ENCODE results near the gene SLC2A11.
A peak's percentile ranks its signal among the peaks of the same experiment; 100 is the strongest.

Gene SLC2A11, protein sequence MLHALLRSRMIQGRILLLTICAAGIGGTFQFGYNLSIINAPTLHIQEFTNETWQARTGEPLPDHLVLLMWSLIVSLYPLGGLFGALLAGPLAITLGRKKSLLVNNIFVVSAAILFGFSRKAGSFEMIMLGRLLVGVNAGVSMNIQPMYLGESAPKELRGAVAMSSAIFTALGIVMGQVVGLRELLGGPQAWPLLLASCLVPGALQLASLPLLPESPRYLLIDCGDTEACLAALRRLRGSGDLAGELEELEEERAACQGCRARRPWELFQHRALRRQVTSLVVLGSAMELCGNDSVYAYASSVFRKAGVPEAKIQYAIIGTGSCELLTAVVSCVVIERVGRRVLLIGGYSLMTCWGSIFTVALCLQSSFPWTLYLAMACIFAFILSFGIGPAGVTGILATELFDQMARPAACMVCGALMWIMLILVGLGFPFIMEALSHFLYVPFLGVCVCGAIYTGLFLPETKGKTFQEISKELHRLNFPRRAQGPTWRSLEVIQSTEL

DNA sequence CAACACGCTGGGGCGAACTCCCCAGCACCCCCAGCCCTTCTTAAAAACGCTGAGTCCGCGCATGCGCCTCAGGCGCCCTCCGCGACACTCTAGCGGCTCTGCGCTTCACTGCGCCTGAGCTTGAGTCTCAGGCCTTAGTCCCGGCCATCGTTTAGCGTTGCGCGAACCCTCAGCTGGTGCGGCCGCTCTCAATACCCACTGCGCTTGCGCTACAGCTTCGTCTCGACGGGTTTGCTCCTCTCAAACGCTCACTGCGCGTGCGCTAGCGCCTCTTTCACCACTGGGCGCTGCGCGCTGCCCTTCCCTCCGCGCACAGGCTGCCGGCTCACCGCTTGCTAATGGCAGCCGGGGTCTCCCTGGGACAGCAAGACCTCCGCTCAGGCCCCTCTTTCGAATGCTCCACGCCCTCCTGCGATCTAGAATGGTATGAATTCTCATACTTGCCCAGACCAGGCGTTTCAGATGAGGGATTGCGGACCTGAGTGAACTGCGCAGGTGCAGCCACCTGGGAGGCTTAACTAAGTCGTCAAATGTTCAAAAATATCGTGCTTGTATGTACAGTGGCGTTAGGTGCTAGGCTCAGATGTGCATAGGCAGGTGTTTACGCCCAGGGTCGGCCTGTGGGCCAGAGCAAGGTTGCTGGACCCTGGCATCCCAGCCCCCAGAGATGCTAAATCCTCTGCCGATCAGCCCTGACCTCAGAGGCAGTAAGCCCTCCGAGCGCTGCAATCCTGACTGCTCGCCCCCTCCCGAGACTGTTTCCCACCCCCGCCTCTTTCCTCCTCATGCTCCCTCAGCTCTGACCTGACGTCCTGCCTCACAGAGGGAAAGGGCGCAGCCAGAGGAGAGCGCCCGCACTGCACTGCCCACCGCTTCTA, at the start of gene SLC2A11:
Gene SLC2A11, plus strand, starts transcription at position 270 of the 878 bp plus-strand sequence. Its CDS starts 125 bp downstream, at position 395.
- FAIRE-seq, result peak; percentile 99

DNA sequence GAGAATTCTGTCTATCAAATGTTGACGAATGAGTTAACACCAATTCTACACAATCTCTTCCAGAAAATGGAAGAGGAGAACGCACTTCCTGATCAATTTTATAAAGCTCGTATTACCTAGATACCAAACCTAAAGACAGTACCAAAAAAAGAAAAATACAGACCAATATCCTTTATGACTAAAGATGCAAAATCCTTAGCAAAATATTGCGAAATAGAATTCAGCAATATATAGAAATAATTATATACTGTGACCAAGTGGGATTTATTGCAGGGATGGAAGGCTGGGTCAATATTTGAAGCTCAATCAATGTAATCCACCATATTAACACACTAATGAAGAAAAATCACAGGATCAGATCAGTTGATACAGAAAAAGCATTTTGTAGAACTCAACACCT, 45.3 kb upstream of the SLC2A11 start:
- no peak for DNase-seq (ENCODE audit: insufficient read length, low spot score)
- no peak for FAIRE-seq

More for the DNA sequence above, at the start of gene SLC2A11:
- DNase-seq (ENCODE audit: insufficient read length, low spot score), result peak; percentile 96

DNA sequence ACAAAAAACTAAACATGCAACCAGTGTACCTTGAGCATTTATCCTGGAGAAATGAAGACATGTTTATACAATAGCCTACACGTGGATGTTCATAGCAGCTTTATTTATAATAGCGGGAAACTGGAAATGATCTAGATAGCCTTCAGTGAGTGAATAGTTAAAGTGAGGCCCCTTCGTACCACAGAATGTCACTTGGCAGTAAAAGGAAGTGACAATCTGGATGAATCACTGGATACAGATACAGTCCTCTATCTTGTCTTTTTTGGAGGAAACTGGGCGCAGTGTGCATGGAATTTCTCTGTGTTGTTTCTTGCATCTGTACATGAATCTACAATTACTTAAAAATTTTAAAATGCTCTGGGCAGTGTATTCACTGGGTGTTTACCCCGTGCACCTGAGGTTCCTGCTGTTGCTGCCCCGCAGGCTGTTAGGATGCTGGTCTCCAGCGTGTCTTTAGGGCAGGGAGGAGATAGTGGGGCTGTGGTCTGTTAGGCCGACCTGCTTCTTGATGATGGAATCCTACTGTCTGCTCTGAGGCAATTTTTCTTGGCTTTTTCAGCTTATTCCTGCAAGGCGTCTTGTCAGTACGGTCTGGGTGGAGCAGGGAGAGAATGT, 42.0 kb upstream of the SLC2A11 start:
- FAIRE-seq (no peak), DNase-seq (ENCODE audit: insufficient read length, low spot score) (no peak)

DNA sequence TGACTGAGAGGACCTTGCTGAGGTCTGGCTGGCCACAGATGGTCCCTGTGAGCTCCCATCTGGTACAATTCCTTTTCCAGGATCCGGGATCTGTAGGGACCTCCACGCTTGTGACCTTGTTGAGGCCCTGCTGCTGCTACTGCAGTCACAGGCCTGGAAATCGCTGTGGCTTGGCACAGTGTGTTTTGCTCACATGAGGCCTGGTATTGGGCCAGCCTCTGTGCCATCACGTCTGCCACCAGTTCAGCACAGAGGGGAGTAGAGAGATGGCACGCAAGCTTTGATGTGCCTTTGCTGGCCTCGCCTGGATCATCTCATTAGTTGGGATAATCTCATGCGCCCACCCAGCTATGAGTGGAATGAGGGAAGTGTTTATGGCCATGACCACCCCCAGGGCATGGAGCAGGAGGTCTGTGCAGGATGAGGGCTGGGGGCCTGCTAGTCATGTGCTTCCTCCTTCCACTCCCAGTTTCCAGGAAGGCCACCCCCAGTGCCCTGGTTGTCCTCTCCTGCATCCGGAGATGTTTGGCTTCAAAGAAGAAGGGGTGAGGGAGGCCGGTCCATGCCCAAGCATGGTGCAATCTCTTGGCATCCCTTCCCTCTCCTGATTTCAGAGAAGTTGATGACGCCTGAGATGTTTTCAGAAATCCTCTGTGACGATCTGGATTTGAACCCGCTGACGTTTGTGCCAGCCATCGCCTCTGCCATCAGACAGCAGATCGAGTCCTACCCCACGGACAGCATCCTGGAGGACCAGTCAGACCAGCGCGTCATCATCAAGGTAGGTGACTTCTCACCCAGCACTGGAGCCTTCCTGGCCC, 41.3 kb upstream of the SLC2A11 start:
- DNase-seq (ENCODE audit: insufficient read length, low spot score), result no peak
- FAIRE-seq, result no peak

DNA sequence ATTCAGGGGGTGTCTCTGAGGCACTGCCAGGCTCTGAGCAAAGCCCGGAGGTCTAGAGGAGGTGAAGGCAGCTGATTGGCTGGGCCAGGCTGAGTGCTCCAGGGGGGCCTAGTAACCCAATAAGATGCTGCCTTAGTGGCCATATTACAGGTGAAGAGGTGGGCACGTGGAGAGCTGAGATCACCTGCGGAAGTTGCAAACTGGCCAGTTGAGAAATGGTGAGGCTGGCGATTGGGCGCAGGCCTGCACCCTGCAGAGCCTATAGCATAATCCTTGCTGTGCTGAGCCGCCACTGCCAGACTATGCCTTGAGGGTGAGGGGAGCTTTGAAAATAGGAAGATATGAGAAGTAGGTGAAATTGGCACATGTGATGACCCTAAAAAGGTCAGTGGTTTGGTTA, 40.5 kb upstream of the SLC2A11 start:
- DNase-seq (ENCODE audit: insufficient read length, low spot score) (no peak), FAIRE-seq (no peak)

DNA sequence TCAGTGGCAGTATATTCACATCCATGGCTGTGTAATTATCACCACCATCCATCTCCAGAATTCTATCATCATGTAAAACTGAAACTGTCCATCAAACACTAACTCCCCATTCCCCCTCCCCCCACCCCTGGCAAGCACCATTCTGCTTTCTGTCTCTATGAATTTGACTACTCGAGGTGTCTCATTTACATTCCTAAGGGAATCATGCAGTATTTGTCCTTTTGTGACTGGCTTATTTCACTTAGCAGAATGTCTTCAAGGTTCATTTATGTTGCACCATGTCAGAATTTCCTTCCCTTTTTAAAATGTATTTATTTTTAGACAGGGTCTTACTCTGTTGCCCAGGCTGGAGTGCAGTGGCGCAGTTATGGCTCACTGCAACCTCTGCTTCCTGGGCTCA, 39.1 kb upstream of the SLC2A11 start:
- DNase-seq (ENCODE audit: insufficient read length, low spot score), result no peak
- no peak for FAIRE-seq

DNA sequence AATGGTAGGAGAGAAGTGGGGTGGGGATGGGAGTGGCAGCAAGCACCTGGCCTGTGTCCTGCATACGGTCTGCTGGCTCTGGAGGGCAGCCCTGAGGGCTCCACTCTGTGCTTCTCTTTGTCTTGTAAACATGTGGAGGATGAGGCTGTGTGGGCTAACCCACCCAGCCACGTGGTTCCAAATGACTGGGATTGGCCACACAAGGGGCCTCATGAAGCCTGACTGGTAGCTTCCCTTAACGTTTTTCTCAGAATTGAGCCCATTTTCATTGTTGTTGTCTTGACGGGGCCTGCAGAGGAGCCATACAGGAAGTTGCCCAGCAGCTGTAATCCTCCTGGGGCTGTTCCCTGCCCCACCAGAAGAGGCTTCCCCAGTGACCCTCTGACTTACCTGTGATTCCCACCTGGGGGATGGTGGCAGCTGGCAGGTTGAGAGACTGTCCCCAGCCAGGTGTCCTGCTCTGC, 36.9 kb upstream of the SLC2A11 start:
- no peak for DNase-seq (ENCODE audit: insufficient read length, low spot score)
- FAIRE-seq, result no peak

DNA sequence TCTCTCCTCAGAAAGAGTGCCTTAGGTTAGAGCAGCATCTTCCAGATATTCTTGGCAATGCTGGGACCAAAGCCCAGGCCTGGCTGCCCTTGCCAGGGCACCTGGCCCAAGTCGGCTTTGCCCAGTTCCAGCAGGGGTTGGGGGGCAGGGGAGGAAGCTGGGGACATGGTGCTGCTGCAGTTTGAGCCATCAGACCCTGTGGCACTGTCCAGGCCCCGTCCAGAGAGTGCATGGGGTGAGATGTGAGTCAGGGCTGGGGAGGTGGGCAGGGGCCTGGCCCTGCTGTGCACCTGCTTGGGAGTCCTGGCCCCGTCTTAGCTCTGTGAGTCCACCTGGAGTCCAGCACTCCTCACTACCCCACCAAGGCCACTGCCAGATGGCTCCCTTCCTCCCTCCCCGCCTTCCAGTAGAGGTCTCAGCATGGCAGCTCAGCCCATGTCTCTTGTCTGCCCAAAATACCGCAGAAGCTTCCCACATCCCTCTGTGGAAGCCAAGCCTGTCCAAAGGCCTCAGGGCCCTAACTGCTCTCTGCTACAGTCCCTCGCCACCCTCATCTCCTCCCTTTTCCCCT, 35.5 kb upstream of the SLC2A11 start:
- no peak for DNase-seq (ENCODE audit: insufficient read length, low spot score)
- FAIRE-seq, result no peak

DNA sequence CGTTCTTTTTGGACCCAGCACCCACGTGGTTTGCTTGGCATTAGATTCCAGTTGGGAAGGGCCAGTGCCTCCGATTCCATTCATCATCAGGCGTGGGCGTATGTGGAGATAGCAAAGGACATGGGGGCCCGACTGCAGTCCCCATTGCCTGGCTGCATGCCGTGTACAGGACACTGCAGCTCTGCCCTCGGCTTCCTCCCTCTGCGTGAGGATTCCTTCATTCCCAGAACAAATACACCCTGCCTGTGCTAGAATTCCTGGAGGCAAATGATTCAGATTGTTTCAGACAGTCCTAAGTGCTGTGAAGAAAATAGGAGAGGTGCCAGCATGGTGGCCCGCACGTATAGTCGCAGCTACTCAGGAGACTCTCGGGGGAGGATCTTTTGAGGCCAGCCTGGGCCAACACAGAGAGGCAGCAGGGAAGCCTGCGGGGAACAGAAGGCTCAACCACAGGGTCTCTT, 34.3 kb upstream of the SLC2A11 start:
- FAIRE-seq (no peak), DNase-seq (ENCODE audit: insufficient read length, low spot score) (no peak)

DNA sequence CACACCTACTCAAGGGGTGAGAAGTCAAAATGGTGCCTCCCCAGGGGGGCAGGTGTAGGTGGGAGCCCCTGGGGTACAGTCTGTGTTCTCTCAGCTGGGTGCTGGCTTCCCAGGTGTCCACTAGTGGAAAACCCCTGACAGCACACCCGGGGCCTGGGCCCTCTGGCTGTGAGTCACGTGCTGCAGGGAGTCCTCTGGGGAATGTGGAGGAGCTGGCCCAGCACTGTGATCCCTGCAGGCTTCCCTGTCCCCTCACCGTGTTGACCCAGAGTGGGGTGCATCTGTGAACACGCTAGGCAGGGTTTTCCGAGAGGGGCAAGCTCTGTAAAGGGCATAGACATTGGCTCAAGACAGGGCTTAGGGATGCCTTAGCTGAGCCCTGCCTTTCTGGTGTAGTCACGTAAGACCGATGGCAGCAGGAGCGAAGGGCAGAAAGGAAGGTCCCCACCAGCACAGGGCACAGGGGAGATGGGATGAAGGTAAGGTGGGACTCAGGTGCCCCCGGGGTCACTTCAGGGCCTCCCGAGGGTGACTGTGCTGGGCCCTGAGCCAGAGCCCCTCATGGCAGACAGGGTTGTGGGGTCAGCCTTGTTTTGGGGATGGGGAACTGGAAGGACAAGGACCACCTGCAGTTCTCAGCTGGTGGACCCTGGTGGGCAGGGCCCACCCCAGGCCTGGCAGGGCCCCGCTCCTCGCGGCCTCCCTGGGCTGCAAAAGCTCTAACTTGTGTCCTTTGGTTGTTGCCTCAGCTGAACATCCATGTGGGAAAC, 33.0 kb upstream of the SLC2A11 start:
- no peak for FAIRE-seq
- no peak for DNase-seq (ENCODE audit: insufficient read length, low spot score)

DNA sequence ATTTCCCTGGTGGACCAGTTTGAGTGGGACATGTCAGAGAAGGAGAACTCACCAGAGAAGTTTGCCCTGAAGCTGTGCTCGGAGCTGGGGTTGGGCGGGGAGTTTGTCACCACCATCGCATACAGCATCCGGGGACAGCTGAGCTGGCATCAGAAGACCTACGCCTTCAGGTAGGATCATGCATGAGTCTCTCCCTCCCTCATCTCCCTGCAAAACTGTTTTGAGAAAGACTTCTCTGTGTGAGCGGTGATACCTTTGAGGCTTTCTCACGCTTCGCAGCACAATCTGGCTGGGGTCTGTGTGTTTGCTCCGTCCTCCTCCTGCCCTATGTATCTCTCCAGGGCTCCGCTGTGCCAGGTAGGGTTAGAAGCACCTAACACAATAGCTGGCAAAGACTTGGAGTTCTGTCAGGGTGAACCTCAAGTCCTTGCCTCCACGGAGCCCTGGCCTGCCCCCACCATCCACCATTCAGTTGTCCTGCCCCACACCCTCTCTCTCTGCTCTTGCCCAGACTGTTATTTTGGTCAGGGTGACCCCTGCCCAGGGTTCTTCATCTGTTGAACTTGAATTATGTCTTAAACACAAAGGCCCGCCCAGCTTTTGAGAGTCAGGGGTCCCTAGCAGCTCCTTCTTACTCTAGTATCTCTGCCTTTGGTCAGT, 32.3 kb upstream of the SLC2A11 start:
- FAIRE-seq (no peak), DNase-seq (ENCODE audit: insufficient read length, low spot score) (no peak)

DNA sequence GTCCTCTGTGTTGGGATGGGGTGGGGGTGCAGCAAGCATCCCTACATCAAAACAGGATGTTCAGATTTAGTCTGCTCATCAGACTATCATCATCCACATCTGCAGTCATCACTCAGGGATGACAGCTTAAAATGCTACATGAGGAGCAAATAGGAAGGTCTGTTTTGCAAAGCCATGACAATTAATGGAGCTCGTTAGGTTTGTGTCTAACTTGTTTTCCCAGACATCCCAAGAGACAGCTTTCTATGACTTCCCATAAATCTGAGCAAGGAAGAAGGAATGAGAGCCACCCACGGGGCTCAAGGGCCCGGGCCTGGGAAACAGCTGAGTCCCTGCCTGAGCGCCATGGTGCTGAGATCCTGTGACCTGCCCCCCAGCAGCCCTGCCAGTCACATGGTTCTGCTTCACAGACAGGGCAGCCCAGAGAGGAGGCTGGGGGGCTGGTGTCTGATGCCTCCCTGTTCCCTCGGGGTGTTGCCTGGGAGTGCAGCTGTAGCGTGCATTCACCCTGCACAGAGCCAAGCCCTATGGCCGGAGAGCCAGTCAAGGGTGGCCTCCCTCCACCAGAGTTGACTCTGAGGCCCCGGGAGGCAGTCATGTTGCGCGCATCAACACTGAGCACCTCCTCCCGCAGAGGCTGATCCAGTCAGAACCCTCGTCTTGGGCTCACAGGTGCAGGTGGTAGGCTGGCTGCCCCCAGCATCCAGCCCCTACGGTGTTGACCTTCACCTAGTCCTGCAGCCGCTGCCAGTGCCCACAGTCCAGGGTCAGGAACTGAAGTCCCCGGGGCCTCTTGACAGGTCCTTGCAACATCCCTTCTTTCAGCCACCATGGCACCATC, 30.9 kb upstream of the SLC2A11 start:
- FAIRE-seq, result no peak

DNA sequence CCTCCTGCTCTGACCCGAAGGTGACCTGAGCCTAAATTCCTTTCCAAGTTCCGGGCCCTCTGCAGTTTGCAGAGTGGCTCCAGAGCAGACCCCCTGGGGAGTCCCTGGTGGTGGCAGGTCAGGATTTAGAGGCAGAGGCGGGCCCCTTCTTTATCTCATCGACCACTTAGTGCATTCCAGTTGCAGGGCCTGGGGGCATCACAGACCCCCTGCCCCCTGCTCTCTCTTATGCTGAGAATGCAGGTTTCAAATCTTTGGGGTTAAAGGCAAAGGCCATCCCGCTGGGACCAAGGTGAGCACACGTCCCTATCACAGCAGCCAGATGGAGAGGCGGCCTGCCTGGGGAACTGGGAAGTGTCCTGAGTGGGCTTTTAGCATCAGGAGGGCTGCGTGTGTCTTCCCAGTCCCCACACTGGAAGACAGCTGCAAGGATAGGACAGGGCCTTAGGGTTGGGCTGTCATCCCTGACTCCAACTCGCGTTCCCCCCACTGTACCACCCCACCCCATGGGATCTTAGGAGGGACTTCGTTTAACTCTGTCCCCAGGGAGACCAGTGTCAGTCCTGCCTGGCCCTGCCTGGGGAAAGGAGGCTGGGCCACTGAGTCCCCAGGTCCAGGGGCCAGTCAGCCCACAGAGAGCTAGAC, 30.2 kb upstream of the SLC2A11 start:
- no peak for FAIRE-seq
- DNase-seq (ENCODE audit: insufficient read length, low spot score), result no peak

More for the DNA sequence above, 30.9 kb upstream of the SLC2A11 start:
- DNase-seq (ENCODE audit: insufficient read length, low spot score), result no peak

DNA sequence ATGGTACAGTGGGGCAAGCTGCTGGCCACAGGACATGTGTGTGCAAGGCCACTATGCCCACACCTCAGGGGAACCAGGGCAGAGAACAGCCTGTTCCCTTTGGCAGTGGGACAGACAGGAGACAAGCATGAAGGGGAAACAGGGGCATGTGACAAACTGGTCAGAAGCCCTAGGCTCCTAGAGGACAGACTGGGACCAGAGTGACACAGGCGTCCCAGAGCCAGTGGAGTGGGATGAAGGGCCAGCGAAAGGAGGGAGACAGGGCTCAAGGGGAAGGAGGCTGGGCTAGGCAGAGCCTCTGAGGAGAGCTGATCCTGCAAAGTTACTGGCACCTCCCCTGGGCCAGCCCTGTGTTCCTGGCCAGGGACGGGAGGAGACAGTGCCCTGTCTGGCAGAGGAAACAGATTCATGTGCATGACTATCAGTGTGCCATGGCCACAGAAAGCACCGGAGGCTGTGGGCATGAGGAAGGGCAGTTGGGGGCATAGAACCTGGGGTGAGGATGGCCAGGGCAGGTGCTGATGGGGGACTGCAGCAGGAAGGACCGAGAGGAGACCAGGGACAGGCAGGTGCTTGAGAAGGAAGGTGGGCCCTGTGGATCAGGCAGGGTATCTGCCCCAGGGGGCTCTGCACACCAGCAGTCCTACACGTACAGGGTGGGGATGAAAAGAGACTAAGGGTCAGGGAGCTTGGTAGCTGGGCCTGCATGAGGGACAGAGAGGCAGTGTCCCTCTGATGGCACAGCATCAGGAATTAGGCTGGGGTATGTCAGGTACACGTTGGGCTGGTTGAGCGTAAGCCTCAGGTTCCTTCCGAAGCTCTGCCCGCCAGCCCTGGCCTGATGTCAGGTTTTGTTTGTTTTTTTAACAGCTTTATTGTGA, 28.6 kb upstream of the SLC2A11 start:
- DNase-seq (ENCODE audit: insufficient read length, low spot score) (no peak), FAIRE-seq (no peak)

DNA sequence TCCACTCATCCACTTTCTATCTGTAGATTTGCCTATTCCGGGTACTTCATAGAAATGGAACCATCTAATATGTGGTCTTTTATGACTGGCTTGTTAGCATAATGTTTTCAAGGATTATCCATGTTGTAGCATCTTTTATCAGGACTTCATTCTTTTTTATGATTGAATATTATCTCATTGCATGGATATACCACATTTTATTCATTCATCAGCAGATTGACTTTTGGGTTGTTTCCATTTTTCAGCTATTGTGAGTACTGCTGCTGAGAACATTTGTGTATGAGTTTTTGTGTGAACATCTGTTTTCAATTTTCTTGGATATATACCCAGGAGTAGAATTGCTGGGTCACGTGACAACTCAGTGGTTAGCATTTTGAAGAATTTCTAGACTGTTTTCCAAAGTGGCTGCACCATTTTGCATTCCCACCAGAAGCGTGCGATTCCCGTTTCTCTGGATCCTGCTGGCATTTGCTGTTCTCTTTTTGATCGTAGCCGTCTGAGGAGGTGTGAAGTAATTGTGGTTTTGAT, 27.8 kb upstream of the SLC2A11 start:
- FAIRE-seq (no peak), DNase-seq (ENCODE audit: insufficient read length, low spot score) (no peak)

DNA sequence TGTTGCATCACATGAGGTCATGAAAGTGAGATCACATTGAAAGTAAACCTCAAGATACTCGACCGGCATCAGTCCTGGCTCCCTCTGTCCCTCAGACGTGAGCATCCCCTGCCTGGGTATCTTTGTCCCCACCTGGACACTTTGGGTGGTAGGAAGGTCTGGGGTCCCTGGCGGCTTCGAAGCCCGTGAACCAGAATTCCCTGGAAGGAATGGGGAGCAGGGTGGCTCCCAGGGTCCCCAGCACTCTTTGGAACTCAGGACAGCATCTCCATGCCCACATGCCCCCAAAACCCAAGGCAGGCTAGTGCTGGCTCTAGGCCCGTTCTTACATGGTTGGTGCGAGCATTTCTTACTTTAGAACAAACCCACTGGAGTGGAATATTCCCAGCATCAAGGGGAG, 26.4 kb upstream of the SLC2A11 start:
- FAIRE-seq, result no peak
- no peak for DNase-seq (ENCODE audit: insufficient read length, low spot score)

Data from GM19239 (cell line).